Measurements from ENCODE around the gene CCL27.

CCL27 gene

DNA sequence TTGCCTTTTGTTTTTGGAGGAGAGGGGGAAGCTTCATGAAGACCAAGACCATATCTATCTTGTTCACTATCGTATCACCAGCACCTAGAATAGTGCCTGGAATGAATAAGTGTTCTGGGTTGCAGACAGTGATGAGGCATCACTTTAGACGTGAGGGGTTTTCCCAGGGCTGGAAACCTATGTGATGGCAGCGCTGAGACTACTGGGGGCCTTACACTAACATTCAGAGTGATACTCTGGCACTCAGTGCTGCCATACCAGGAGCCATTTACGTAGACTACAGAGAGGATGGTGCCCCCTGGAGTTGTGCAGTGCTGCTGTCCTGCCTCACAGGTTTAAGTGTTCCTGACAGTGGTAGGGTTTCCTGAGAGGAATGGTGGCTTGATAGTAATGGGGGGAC, 21.7 kb upstream of the CCL27 start:
- no peak for DNase-seq

- DNase-seq = no peak
These were observed 13.4 kb upstream of the CCL27 start for GRCh38 chr9:34675869-34676268.

DNA sequence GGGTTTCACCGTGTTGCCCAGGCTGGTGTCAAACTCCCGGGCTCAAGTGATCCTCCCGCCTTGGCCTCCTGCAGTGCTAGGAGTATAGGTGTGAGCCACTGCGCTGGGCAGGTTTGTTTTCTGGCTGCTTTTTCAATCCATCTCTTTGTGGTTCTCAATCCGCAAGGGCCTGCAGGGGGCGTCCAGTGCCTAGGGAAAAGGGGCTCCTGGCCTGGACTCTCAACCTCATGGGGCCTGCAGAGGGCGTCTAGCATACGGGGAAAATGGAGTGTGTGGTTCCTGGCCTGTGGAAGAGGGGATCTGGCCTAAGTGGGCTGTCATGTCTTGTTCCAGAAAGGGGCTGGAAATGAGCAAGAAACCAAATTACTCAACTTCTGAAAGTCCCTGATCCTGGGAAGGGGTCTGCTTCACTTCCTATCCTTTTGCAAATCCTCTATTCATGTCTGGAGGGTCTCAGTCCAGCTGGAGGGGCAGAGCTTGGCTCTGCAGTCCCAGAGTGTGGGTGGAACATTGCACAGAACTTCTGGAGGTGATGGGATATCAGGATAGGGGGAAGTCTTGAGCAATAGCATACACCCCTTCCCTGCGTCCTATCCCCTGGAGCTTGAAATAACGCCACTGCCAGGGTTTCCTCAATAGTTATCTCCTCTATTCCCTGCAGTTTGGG, 12.7 kb upstream of the CCL27 start:
- peak; percentile 37 for DNase-seq

DNA sequence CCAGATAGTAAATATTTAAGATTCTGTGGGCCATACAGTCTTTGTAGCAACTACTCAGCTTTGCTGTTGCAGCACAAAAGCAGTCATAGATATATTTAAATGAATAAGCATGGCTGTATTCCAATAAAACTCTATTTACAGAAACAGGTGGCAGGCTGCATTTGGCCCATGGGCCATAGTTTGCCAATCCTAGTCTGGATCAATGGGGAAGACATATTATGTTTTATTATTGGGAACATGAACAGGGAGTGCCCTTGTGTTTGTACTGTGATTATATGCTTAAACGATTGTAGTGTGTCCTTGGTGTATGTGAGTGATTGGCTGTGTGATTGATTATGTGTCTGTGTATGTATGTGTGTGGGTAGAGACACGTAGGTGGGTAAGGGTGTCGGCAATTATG, 12.0 kb upstream of the CCL27 start:
- DNase-seq = no peak

GRCh38 chr9:34671307-34671706, 8.8 kb upstream of the CCL27 start:
- no peak for DNase-seq

DNA sequence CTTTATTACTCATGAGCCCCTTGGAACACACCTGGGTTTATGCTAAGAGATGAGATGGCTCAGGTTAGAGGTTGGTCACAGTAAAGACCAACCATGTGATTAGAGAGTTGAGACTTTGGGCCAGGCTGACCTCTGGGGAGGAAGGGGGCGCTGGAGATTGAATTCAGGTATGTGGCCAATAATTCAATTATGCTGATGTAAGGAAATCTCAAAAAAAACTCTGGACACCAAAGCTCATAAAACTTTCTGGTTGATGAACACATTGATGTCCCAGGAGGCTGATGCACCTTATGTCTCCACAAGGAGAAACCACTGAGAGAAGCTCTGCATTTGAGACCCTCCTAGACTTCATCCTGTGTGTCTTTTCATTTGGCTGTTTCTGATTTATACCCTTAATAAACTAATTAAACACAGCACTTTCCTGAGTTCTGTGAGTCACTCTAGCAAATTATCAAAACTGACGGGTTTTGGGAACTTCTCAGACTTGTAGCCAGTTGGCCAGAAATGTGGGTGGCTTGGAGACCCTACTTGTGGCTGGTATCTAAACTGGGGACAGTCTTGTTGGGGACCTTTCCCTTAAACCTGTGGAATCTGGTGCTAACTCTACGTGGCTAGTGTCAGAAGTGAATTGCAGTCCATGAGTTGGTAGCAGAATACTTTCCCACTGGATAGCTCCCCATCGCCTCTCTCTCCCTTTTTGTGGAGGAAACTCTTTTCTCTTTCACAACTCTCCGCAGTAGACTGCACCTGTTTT, 7.5 kb upstream of the CCL27 start:
- no peak for DNase-seq

GRCh38 chr9:34665381-34666250, 3.2 kb upstream of the CCL27 start:
- peak; percentile 80 for DNase-seq

- DNase-seq = no peak
These were observed 2.6 kb upstream of the CCL27 start for GRCh38 chr9:34665067-34665380.

GRCh38 chr9:34664281-34665066, 2.0 kb upstream of the CCL27 start:
- peak; percentile 51 for DNase-seq

DNA sequence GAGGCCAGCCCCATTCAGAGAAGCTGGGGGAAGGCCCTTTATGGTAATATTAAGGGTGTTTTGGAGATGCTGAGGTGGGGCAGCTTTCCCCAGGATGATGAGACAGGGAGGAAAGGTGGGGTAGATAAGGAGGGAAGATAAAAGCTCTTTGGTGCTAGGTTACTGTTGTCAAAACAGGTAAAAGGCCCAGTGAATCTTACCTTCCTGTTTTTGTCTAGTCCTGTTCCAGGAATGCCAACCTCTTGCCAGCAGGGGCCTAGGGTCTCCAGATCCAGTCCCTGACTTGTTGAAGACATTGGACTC, 797 bp upstream of the CCL27 start:
- DNase-seq = no peak

DNA sequence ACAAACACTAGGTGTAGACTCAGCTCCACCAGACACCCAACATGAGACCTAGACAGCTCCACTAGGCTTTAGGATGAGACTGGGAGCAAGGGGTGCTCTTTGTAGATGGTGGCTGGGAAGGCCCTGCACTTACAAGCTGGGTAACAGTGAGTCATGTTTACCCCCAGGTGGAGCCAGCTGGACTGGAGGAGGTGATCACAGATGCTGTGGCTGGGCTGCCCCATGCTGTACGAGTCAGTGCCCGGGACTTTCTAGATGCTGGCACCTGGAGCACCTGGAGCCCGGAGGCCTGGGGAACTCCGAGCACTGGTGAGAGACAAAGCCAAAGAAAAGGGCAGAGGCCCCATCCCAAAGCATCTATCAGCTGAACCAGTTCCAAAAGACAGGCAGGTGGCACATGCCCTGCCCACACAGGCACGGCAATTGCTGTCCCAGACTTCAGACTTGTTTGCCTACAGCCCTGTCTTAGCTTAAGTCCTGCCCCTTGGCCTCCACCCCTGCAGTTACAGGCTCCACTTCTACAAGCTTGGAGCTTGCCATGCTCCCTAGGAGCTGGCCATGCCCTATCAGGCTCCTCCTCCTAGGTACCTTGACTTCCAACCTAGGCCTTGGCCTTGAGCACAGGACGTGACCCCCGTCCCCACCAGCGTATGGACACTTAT, 2.7 kb downstream of the CCL27 start:
- no peak for DNase-seq

- DNase-seq = no peak
These were observed 4.0 kb downstream of the CCL27 start for GRCh38 chr9:34658461-34658860.

DNA sequence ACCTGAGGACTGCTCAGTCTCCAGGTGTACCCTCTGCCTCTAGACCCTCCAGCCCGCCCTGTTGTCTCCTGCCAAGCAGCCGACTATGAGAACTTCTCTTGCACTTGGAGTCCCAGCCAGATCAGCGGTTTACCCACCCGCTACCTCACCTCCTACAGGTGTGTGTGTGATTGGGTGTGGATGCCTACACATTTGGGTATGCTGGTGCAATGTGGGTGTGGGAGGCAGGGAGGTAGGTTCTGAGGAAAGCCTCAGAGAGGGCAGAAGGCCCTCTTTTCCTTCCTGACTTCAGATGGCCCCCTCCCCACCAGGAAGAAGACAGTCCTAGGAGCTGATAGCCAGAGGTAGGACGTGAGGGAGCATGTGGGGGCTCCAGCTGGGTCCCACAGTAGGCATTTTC, 5.5 kb downstream of the CCL27 start:
- no peak for DNase-seq

DNA sequence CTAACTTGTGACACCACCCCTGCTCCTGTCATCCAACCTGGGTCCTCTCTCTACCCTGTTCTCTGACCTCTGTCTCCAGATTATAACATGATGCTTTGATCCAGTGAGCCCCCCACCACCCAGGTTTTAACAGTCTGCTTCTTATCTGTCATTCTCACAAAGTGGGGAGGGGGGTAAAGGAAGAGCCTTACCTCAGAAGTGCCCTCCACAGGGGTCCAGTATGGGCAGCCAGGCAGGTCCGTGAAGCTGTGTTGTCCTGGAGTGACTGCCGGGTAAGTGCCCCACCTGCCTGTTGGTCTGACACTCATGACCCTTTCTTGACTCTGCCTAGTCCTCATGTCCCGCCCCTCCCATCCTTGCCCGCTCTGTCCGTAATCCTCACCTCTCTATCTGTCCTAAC, 7.1 kb downstream of the CCL27 start:
- DNase-seq = no peak

GRCh38 chr9:34654323-34655051, 8.0 kb downstream of the CCL27 start:
- no peak for DNase-seq

DNA sequence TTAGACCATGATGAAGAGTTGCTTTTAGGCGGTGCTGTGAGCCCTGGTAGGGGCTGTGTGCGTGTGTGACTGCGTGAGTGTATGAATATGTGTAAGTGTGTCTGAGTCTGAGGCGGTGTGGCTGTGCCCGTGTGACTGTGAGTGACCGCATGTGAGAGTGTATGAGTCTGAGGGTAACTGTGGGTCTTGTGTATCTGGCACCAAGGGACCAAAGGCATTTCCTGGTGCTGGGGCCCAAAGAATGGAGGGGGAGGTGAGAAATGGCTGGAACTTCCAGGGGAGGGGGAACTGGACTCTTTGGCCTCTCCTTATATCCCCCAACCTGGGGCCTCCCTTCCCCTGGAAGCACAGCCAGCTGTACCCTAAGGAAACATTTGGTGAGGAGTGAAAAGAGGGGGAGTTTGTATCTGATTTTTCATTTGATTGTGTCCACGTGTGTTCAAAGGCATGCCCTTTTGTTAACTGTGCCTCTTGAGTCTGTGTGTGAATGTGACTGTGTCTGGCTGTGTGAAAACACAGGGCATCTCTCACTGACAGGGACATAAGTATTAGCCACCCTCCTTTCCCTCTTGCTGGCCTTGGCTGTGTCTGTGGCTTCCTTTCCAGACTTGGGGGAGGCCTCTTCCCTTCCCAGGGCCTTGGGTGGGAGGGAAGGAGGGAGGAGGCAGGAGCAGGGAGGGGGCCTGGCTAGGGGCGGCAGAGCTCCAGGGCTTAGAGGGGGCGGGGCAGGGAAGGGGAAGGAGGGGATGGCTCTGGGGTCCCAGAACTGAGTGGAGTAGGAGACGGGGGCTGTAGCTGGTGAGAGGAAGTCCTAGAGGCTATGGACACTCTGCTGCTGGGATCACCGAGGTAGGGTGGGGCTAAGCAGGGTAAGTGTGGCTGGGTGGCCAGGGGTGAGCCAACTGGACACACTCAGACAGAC, 9.0 kb downstream of the CCL27 start:
- no peak for DNase-seq

- no peak for DNase-seq
These were observed 9.9 kb downstream of the CCL27 start for GRCh38 chr9:34652602-34653000.

DNA sequence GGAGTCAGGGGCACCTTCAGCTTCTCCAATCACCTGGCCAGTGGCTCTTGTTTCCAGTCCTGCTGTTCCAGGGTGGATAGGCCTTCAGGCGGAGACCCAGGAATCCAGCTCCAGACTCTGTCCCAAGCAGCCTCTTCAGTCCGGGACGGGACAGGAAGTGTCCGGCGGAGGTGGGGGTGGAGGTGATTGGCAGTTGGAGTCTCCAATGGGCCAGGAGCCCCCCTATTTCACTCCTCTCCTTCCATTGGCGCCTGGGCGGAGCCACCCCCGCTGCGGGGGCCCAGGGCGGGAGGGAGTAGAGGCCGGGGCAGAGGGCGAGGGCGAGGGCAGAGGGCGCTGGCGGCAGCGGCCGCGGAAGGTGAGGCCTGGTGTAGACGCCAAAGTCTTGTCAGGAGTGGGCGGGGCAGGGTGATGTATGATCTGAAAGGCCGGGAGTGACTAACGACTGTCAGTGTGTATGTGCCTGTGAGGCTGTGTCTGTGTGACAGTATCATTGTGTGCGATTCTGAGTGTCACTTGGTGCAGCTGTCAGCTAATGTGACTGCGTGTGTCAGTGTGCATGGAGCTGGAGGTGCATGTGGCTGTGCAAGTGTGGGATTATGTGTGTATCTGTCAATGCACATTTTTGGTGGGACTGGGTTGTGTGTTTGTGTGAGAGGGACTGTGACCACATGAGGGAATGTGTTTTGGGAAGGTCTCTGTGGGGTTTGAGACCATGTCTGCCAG, 10.4 kb downstream of the CCL27 start, which contains the start of gene IL11RA:
Gene IL11RA (plus strand): TSS at position 310 of the 726 bp plus-strand sequence. CDS start 3,033 bp downstream, outside the sequence.
- DNase-seq = no peak

DNA sequence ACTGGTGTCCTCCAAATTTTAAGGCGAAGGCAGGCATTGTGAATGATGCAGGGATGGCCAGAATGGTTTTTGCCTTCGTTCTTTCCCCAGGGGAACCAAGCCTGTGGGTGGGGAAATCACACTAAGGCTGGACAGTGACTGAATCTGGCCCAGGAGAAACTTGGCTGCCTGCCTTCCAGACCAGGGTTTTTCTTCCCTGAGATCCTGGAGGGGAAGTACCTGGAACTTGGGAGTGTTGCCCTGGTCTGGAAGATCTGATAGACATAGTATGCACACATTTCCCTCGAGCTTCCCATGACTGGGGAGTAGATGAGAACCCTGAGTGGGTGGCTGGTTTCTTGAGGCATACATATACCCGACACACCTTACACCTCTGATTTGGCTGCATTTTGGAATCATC, 11.1 kb downstream of the CCL27 start:
- no peak for DNase-seq

- no peak for DNase-seq
These were observed 11.6 kb downstream of the CCL27 start for GRCh38 chr9:34650816-34651215.

Data from activated gamma-delta T cell treated with Interleukin-2 at 50 U/mL for 16 hours (primary cell).